ENCODE data around the gene DENND1A.
"Not testable (repeated sequence)": the region's sequence is repeated elsewhere in the genome, so short reads cannot be mapped to it uniquely, and the experiment has no call there.

The DENND1A gene

DNA sequence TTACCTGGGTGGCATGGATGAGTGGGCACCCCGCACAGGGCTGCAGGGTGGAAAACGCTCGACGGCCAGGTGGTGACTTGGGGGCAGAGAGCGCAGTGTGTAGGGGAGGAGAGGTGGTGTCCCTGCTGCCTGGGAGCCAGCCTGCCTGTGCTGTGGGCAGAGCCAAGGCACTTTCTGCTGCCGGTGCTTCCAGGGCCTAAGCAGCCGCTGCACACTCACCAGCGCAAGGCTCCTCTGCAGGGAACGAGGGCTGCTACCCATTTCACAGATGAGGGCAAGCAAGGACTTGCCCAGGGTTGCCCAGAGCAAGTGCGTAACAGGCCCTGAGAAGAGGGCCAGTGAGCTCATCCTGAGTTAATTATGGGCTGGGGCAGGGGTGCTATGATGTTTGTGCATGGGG lies 511.4 kb downstream of the DENND1A start:
- DNase-seq: no peak

DNA sequence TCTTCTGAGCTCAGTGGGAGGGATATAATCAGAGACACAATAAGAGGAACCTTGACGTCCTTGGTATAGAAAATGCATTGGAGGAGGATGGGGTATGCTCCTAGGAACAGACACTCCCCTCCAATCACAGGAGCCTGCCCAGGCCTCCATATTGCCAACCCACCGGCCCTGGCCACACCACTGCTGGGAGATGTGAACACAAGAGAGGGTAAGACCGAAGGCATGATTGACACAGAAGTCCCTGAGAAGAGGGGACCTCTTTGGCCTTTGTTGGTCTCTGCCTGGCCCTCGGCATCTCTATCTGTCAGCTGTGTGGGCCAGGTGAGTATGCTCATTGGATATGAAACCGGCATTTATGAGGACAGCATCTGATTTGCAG lies 511.9 kb downstream of the DENND1A start:
- no peak for DNase-seq

DNA sequence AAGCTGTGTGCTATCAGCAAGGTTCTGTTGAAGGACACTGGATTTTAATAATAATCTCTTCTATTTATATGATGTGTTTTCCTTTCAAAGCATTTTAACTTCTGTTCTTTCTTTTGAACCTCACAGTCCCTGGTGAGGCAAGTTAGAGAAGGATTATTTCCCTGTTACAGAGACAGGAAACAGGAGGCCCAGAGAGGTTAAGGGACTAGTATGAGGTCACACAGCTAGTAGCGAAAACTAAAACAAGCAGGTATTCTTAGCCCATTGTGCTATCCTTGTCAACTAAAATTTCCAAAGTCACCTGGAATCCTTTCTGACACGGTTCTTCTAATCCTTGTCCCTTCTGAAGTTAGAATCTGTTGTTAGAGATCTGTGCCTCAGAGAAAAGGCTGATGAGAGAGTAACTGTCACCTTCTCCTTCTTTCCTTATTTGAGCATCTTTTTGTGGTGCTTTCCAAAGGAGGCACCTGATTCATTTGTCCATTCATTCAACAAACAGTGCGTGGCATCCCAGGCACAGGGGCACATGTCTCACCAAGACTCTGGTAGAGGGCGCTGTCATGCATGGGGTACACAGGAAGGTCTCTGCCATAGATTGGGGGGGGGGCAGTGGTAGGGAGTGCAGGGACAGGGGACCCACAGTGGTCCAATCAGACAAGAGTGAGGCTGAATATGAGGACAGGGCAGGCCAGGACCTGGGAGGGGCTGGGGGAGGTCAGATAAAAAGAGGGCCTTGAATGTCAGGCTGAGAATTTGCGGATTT lies 512.5 kb downstream of the DENND1A start:
- no peak for DNase-seq

DNA sequence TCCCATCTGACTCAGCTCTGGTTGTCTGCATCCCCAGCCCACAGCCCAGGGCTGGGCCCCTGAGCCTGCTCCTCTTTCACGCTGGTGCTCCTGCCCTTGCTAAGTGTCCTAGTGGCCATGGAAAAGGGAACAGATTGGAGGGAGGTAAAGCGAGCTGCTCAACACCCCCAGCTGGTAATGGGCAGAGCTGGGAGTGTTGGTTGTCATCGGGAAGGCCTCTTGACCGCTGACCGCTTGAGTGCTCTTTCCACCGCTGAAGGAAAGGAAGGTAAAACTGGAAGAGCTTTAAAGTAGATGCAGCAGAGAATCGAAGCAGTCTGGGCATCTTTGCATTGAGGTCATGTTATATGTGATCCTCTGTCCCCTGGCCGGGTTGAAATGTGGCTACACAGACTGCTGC lies 513.8 kb downstream of the DENND1A start:
- DNase-seq: no peak

DNA sequence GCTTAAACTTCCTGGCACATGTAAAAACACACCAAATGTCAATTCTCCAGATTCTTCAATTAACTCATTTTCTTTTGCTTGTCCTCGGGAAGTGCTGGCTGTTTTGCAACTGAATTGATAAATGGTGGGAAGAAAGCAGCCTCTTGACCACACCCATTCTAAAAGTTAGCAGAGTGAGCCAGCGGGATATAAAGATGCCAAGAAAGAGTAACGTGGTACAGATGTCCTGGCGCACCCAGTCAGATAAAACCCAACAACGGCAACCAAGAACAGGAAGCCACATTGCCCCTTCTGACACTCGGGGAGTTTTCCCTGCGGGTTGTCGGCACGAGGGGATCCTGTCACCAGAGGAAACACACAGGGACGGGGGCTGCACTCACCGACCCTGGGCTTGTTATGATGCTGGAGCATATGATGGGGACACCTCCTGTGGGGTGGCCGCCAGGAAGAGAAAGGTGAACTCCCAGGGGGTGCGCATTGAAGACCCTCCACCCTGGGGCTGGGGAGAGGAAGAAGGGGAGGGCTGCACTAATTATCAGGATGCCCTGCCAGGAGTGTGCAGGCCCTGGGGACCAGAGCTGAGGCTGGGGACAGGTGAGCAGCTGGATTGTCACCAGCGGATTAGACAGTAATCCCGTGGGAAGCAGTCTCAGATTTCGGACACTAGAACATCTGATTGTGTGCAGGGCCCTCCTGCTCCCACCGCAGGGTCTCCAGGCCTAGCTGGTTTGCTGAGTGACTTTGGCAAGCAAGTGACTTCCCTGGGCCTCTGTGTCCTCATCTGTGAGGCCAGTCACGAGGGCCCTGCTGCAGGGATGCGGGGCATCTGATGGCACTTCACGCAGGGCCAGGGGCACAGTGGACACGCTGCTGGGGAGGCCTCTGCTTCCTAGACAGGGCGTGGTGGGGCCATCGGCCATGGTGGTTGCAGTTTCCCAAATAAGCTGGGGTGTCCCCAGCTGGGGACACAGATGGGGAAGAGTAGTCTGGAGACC lies 514.7 kb downstream of the DENND1A start:
- no peak for DNase-seq

DNA sequence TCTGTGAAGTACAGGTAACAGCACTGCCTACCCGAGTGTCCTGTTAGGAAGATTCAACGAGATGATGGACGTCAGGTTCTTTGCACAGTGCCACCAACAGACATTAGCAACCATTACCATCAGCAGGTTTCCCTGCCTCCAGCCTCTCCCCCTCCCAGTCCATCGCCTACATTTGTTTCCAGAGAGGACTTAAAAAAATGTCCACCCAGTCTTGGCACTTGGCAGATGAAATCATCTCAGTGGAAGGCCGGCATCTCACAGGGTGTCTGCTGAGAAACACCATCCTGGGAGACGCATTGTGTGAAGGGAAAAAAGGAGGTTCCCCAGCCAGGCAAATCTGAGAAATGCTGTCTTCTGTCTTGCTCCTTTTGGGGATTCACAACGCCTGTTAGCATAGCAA lies 515.7 kb downstream of the DENND1A start:
- DNase-seq: no peak

DNA sequence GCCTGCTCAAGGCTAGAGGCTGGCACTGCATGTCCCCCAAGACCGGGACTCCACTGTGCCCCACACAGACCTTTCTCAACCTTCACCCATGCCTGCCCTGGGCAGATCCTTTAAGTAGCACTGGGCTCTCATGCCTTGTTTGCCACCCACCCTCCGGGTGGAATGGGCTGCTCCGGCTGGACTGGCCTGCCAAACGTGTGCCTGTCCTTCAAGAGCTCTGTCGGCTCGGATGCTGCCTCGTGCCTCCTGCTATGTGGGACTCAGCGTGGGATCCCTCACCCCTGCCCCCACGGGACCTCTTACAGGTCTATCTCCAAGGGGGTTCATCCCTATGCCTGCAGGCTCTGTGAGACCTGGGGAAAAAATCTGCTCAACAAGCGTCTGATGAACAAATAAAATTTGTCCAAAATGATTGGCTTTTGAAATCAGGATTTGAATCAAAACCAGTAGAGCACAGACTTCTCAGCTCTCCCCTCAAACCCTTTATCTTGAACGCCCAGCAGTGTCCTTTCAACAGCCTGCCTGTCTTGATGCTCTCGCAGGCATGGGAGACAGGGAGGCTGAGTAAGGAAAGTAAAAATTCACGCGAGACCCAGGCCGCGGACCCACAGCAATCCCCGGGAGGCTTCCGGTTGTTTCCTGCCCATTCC lies 517.6 kb downstream of the DENND1A start:
- DNase-seq: no peak

DNA sequence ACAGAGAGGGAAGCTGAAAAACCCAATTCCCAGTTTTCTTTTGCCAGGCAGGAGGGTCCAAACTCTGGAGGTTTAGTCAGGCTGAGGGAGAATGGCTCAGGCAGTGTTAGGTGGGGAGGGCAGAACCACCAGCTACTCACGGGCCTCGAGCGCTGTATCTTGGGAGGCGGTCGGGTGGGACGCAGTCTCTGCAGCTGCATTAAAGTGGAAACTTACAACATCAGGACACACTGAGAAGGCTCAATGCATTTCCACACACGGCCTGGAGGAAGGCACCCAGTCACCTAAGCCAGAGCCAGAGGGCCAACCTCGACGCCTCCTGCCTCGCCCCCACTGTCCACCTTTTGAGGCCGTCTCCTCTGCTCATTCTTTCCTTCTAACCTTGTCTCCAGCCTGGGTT lies 518.3 kb downstream of the DENND1A start:
- DNase-seq: no peak

DNA sequence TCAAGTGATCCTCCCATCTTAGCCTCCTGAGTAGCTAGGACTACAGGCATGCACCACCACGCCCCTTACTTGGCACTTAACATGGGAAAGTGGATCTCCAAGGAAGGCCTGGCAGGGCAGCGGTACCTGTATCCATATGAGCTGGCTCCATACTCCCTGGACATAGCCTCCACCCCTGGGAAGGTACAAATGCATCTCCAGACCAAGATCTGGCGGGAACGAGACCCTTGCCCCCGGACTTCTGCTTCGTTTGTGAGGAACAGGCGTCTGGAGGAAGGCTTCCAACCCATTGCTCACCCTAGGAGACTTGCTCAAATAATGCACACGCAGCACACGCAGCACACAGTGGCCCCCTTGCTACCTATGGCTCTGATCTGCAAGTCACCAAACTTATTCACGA lies 518.7 kb downstream of the DENND1A start:
- DNase-seq: no peak

DNA sequence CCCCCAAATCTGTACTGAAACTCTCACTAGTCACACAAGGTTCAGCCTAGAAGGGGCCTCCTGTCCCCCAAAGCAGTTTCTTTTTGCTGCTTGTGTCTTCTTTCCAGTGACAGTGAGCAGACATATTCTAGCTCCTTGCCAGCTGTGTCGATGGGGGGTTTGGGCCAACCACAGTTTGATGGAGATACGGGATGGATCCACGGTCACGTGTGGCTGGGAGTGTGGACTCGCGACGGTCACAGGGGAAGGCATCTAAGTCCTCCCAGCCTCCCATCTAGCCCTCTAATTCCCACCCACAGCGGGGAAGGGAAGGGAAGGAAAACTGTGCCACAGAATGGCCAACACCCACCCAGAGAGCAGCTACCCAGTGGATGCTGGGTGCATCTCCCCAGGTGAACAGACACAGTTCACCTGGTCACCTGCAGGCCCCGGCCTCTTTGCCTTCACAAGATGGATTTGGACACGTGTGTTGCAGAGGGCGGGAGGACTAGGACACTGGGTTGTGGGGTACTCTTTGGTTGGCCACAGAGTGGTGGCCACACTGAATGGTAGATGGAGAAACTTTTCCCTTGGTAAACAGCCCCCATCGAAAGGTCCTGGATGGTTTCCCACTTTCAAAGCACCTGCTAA lies 519.5 kb downstream of the DENND1A start:
- DNase-seq: no peak

DNA sequence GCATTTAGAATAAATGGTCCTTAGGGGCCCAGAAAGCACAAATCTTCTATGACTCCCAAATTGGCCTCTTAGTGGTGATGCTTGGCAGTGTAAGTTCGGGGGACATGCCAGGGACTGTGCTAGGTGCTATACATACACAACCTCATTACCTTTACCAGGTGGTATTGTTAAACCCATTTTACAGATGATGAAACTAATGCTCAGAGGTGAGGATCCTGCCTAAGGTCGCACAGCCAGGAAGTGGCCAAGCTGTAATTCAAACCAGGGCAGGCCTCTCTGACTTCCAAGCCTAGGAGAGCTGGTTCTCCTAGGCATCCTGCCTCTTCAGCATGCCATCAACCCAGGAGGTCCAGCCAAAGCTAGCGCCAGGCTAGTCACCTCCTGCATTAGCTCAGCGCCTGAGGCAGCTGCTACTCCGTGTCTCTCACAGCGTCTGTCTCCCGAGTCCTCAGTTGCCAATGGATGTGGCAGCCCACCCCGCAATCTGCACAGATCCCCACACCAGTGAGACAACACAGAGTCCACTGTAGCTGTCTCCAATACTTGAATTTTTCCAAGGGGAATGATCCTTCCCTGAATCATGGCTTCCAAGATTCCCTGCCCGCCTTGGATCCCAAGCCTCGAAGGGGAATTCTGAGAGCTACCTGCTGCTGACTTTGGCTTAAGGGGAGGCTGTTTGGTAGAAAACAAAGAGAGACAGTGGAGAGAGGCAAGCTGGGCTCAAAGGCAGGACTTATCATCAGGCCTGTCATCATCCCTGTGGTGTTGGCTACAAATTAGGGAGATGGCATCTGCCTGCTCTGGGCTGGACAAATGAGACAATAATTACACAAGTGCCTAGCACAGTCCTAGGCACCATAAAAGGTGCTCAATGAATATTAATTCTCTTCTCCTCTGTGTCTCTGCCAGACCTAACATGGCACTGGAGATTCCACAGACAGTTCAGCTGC lies 521.3 kb downstream of the DENND1A start:
- DNase-seq: no peak

DNA sequence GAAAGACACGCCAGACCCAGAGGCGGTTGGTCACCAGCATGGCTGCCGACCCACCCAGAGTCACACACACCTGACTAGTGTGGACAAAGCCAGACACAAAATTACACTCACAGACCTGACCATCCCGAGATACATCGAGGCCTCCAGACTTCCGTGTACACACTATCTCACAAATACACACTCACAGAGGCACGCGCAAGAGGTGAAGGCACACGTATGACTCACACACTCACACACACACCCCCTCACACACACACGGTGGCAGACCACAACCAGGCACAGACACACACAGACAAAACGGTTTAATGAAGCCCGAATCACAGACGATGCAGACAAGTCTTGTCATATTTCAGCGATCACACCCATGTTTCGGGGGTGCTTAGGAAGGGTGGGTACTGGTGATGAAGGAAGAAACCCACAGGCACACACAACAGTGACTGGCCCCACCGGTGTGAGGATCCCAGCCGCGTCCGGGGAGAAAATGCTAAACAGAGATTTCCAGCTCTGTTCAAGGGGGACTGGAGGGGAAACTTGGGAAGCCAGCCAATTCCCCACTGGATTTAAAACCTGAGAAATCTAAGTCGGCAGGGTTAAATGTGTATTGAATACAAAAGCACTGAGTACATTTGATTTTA lies 522.6 kb downstream of the DENND1A start:
- DNase-seq: no peak

DNA sequence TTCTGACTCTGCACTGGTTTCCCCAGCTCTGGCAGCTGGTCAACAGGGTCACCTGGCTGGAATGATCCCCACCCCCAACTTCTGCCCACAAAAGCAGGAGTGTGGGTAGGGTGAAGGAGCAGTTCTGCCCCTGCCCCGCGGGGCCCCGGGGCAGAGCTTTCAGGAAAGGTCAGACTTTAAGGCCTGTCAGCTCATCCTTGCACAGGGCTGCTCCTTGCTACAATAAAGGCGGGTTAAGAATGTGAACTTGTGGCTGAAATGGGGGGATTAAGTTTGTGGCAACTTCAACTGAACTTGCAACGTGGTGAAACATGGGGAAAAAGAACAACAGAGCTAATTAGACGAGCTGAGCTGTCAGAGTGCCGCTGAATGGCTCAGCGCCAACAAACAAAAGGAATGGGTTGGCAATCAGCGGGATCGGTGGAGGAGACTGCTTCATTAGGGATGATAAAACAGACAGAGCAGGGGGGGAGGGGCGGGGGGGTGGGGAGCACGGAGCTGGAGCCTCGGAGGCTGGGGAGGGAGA lies 523.2 kb downstream of the DENND1A start:
- DNase-seq: no peak

DNA sequence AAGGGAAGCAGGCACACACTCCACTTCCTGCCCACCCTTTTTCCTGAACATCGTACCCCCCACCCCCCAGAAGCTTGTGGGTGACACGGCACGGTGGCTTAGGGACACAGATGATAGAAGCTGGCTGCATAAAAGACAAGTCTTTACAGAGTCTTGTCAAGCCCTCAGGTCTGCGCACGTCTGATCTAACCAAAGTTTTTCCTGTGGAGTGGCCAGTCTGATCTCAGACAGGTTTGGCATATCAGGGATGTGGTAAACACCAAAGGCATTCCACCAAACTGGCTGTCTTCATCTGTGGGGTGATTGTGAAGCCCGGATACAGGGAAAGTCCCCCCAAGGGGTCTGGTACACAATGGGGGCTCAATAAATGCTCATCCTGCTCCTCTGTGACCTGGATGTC lies 523.9 kb downstream of the DENND1A start:
- no peak for DNase-seq

DNA sequence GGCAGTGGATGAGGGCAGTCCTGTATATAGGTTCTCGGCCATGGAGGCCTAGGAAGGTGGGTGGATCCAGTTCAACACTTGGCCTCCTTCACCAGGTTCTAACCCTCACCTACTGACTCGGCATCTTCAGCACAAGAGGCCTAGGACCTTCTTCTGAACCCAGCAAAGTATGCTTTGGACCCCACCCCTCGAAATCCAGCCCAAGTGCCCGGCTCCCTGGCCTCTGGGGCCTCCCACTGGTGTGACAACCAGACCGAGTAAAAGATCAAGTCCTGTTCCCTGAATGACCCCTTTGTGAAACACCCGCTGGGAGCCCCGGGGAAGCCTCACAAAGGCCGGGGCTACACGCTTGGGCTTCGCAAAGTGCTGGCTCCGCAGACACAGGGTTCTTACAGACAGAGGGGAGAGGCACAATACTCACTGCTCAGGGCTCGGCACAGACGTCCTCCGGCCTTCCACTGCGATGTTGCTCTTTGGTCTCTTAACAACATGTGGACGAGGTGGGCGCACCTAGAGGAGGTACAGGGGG lies 526.9 kb downstream of the DENND1A start:
- no peak for DNase-seq

DNA sequence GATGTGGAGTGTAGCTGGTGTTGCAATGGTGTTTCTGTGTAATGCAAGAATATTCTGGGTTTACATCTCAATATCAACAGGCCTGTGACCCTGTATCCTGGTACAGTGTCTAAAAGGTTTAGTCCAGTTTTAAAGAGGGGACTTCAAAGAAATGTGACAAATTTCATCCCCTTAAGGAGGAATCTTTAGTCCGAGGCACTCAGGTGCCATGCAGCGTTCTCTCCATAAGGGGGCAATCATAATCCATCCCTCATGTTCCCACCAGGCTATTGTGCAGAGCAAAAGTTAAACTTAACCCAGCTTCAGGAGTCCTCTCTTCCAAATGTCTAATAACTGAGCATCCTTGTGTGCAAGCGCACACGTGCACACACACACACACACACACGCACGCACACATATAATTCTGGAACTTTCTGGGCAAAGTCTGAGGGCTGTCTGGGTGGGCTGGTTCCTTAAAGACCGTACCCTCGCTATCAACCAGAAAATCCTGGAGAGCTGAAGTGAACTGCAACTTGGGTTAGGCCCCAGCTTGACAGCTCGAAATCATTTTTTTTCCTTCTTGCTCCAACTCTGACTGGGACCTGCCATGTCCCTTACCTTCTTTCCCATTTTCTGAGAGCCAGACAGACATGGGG lies 527.9 kb downstream of the DENND1A start:
- no peak for DNase-seq

DNA sequence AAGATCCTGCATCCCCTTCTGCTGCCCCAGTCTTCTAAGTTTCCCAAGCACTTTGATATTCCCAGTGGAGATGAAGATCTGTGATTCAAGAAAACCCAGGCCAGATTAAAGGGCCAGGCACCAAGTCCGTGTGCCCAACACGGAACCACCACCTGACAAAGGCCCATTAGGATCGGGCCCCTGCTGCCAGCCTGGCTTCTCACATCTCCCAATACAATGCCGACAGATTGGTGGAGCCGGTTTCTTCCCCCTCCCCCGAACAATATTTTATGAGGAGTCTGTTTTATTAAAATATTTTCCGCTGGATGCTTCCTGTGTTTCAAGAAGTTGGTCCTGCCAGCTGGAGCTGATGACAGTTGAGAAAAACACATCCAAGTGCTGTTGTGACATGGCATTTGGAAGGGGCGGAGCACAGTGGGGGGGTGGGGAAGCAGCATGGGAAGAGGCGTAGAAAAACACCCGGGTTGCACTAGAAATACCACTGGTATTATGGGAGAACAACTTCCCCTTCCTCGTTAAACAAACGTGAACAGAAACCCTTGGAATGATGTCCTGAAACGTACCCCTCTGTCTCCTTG lies 528.9 kb downstream of the DENND1A start:
- no peak for DNase-seq

DNA sequence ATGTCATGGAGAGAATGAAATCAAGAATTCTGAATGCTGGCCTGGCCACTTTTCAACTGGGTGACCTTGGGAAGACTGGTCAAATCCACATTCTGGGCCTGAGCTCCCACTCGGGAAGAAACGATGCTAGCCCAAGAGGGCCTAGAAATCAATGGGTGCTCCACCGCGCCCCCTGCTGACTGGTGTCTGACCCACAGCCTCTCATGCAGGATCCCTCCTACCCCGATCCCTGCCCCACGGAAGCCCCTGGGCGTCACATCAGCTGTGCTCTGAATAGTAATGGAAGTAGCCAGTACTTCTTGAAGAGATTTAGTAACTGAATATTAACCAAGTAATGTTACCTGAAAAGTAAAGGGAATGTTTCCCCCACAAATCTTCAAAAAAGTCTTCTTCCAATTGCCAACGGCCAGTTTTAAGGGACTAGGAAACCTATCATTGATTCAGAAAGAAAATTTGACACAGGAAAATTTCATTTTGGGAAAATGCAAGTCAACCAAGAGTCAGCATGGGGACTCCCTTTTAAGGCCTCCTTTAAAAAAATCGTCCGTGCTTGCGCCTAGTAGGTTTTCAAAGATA lies 530.0 kb downstream of the DENND1A start:
- DNase-seq: no peak

DNA sequence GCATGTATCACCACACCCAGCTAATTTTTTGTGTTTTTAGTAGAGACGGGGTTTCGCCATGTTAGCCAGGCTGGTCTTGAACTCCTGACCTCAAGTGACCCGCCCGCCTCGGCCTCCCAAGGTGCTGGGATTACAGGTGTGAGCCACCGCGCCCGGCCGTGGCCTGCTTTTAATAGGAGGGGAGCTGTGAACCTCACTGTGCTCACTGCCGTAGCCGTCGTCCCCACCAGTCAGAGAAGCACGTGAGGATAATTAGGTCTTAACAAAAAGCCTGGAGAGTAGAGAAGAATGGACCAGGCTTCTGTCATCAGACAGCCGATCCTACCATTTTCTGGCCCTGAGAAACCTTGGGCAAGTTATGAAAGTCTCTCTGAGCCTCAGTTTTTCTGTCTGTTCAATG lies 531.0 kb downstream of the DENND1A start:
- DNase-seq: not testable (repeated sequence)

DNA sequence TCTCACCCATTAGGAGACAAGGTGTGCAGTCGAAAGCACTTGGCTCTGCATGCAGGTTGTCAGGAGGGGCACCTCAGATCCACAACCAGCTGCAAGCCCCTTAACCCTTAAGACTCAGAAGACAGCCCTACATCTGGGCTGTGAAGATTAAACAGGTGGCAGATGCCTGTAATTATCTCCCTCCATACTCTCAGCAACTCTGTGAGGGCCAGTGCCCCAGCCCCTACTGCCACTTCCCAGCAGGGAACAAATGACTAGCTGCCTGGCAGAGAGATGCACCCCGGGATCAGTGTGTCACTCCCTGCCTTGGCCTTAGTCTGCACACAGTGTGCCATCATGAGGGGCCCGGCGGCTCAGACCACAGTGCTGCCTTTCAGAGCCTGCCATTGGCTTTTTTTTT lies 532.0 kb downstream of the DENND1A start:
- no peak for DNase-seq
